AG09319 (cell line): ENCODE data around the gene EARS2.
A peak's percentile ranks its signal among the peaks of the same experiment; 100 is the strongest.

Experiments
- DNase-seq: peaks from one replicate; pipeline ENCODE4 v3.0.0-alpha.2; 2010; ENCODE audit warnings: low read depth; ENCODE audit errors: extremely low read depth
- CTCF ChIP-seq: IDR thresholded peaks from 2 replicates; pipeline ENCODE4 v1.5.1; 2011; ENCODE audit warnings: low read depth, mild to moderate bottlenecking, inconsistent platforms, low read length, moderate library complexity

Gene EARS2

DNA sequence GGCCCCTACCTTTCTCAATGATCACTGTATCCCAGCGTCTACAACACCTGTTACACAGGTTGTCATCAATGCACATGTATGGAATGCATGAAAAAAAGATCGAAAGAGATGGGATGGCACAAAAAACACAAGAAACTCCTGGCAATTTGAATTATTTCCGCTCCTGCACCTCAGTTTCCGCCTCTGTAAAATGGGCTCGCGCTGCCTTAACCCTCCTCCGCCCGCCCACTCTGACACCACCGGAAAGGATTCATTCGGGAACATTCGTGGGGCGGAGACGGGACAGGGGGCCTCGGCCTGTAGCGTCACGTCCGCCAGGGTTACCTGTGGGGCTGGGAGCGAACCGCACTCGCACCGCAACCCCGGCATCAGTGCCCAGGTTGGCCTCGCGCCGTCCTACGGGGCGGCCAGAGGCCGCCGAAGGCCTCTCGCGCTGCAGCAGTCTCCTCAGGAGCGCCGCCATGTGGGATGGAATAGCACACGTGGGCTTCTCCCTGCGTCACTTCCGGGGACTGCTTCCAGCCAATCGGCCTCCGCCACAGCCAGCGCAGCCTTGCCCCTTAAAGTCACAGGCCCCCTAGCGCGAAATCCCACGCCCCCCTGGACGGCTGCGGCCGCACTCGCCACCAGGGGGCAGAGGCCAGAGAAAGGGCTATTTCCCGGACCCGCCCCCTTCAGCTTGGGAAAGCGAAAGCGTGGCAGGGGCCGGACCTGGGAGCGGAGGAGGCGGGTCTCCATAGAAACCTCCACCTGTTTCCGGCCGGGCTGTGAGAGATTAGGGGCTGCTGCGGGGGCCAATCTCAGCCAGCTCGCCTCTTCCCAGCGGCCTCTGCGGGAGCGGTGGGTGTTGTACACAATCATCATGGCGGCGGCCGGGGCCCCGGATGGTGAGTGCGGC, at the start of gene EARS2, which contains the start of gene UBFD1:
Gene EARS2, minus strand, starts transcription at position 470 of the 898 bp plus-strand sequence. Its CDS starts 7 bp downstream, at position 463.
Gene UBFD1, plus strand, starts transcription at position 847 of the 898 bp plus-strand sequence. Its CDS starts 16 bp downstream, at position 863.
- peak; percentile 96 for DNase-seq
- TF ChIP-seq CTCF, result peak; percentile 87

DNA sequence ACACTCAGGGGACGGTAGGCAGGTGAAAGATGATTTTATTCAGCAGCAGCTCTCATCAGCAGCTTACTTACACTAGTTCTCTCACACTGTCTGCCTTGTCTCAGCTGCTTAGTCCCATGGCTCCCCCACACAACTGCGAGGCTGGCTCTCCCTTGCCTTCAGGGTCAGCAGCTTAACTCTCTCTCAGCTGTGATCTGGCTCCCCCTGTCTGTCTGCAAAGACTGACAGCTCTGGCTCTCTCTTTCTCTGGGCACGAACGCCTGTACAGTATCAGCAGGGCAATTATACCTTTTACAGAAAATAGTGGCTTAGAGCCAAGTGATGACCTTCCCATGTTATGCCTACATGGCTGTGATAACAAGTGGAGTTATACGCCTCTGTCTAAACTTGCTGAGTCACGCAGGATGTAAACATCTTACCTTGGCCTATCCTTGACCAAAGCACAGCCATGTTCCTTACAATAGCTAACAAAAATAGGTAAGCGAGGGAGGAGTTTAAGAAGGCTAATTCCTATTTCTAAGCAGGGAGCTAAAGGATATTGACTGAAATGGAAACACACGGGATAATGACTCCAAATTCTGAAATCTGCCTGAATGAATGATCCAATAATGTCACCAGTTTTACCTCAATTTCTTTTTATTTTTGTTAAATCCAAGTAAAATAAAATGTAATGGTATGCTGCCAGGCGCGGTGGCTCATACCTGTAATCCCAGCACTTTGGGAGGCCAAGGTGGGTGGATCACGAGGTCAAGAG, 40.0 kb upstream of the EARS2 start:
- TF ChIP-seq CTCF, result no peak
- no peak for DNase-seq

DNA sequence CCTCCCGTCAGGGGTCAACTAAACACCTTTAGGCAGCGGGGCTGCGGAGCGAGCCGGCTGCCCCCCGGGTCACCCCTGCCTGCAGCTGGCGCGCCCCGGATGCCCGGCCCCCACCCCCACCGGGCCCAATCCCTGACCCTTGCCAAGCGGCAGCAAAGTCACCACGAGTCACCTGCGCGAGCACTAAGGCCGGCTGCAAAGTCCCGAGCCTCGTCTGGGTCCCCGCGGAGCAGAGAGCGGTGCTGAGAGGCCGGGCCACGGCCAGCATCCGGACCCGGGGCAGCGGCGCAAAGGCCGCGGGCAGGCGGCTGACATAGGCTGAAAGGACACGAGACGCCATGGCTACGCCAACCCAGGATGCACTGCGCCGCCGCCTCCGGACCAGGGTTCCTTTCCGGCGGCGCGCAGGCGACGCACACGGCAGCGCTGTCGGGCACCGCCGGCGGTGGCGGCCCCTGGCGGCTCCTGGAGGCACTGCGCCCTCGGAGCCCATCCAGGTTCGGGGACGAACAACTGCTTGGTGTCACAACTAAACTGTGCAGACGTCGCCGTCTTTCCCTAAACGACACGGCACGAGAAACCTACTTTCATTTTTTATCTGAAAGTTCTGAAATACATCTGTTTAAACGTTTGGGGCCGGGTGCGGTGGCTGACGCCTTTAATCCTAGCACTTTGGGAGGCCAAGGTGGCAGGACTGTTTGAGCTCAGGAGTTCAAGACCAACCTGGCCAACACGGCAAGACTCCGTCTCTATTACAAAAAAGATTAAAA, 39.0 kb upstream of the EARS2 start, which contains the start of gene NDUFAB1:
Gene NDUFAB1, minus strand, starts transcription at position 366 of the 770 bp plus-strand sequence. Its CDS starts 26 bp downstream, at position 340.
- peak; percentile 56 for TF ChIP-seq CTCF
- DNase-seq, result peak; percentile 45

DNA sequence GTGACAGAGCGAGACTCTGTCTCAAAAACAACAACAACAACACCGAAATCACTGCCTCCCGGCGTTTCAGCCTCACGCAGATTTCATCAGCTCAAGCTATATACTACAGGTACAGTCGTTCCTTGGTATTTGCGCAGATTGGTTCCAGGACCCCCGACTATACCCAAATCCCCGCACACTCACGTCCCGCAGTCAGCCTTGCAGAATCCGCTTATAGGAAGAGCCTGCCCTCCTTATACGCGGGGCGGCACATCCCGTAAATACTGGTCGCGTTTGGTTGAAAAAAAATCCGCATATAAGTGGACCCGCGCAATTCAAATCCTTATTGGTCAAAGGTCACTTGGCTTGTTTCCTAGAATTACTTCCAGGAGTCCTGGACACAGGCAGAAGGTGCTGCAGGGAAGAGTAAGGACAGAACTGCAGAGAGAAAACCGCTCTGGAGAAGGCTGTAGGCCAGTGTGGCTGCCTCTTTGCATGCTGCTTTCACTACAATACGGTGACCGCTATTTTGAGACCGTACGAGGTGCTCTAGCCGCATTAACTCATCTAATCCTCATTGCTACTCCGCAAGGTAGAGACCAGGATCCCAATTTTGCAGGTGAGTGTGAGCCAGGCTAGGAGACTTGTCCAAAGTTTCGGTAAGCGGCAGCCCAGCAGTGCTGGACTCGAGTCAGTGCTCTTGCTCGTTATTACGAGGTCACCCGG, 38.2 kb upstream of the EARS2 start:
- TF ChIP-seq CTCF, result no peak
- no peak for DNase-seq

DNA sequence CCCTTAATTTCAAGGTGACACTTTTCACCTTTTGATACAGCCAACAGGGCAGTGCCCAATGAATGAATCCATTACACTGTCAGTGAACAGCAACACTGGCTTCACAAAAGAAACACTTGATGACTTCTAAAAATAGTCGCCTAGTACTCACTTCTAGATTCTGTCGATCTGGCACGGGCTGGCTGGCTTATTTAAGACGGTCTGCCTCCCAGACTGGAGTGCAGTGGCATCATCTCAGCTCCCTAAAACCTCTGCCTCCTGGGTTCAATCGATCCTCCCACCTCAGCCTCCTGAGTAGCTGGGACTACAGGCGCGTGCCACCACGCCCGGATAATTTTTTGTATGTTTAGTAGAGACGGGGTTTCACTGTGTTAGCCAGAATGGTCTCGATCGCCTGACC, 37.0 kb upstream of the EARS2 start:
- TF ChIP-seq CTCF, result no peak
- no peak for DNase-seq

- TF ChIP-seq CTCF, result no peak
- no peak for DNase-seq
Measured at GRCh38 chr16:23590181-23590580, 33.0 kb upstream of the EARS2 start.
